Right cardiac atrium (tissue), 5 donors: ENCODE measurements around the gene NOTCH2NLA. TPM values are rescaled to one million over a fixed set of nuclear protein-coding genes. Genes with fewer than 3 reads are reported as not detected.
"Not testable (repeated sequence)": the region's sequence is repeated elsewhere in the genome, so short reads cannot be mapped to it uniquely, and the experiment has no call there.

ENCODE experiments used
- ATAC-seq, 2 donors: fragments of 200-7000 bp; cut with Tn5 transposase; one replicate each; pipeline versions ENCODE4 v1.8.0 to v1.9.1; 2020; ENCODE audit warnings: moderate library complexity in 2 of 2, mild to moderate bottlenecking in 1 of 2
- DNase-seq, 3 donors: peaks; one replicate each; pipeline ENCODE4 v3.0.0-alpha.2; 2020
- H3K27ac ChIP-seq: one replicate; pipeline ENCODE4 v1.5.1; 2013; ENCODE audit warnings: mild to moderate bottlenecking, low read length, control low read depth, moderate library complexity
- H3K27me3 ChIP-seq: one replicate; pipeline ENCODE4 v1.6.1; 2013; ENCODE audit not compliant: control insufficient read depth, insufficient read depth
- H3K4me1 ChIP-seq: one replicate; pipeline ENCODE4 v1.6.1; 2013; ENCODE audit warnings: low read length; ENCODE audit not compliant: control insufficient read depth, insufficient read depth
- H3K4me3 ChIP-seq: one replicate; pipeline ENCODE4 v1.5.1; 2013; ENCODE audit warnings: low read length, control low read depth
- H3K9me3 ChIP-seq: one replicate; pipeline ENCODE4 v1.6.1; 2013; ENCODE audit warnings: low read length; ENCODE audit not compliant: control insufficient read depth
- WGBS: extraction: QIAGEN DNeasy Blood & Tissue Kit; methylation state at CpG from one replicate; pipeline ENCODE4 v1.1.7; 2013; 5-methylcytosine and 5-hydroxymethylcytosine counted together
- intact Hi-C, 4 donors: fragments of 100-400 bp; cut with DNase I; formaldehyde crosslinking; loops; one replicate each; pipeline versions ENCODE4 v1.11.0 to v1.14.0; 2022 to 2023
- long read RNA-seq, 4 donors: library from polyadenylated mRNA; unstranded; transcript quantifications; one replicate each; pipeline ENCODE4 v2.0.0, GENCODE V29; 2020 to 2021
- polyA plus RNA-seq: library from polyadenylated mRNA; stranded (reverse); fragments of 200-250 nt; gene quantifications from one replicate; pipeline ENCODE4 v1.2.3, GENCODE V29; 2013
- total RNA-seq, 4 donors: library from RNA; stranded (reverse); fragmentation: NEBNext Ultra II Directional; extraction: Animal tissue kit (Norgen Biotek cat#: 25700); gene quantifications; one replicate each; pipeline ENCODE4 v1.2.1, GENCODE V29; 2021
- donor health status: healthy with polysubstance abuse.
- donor health status: DM: no; HTN: yes; CAD: no.
- donor health status: DM: no; HTN: no; CAD: no.
- donor health status: DM: no; HTN: yes; CAD: no; lungs with severe emphysema.
- donor health status: DM: yes; HTN: yes; CAD: no.

NOTCH2NLA gene
- 10 to 100 TPM; 11.6 to 19.8 (median 14.1) TPM for total RNA-seq
- polyA plus RNA-seq, result 12.7 TPM
- long read RNA-seq, donor 1, transcript NOTCH2NLA-201 (5 exons, 1,874 nt), result major isoform, 8 of 10 reads
- long read RNA-seq, donor 1, partial matches to known transcripts, result 0 of 10 reads
- long read RNA-seq, donor 1, other reads (novel, unspliced or antisense), result 2 of 10 reads
- long read RNA-seq, donor 2, partial matches to known transcripts, result 0 of 4 reads
- long read RNA-seq, donor 2, other reads (novel, unspliced or antisense), result 0 of 4 reads
- long read RNA-seq, donor 3, transcript NOTCH2NLA-201 (5 exons, 1,874 nt), result major isoform, 13 of 15 reads
- long read RNA-seq, donor 3, partial matches to known transcripts, result 0 of 15 reads
- long read RNA-seq, donor 3, other reads (novel, unspliced or antisense), result 2 of 15 reads
- long read RNA-seq, donor 4, transcript NOTCH2NLA-201 (5 exons, 1,874 nt), result major isoform, 10 of 10 reads
- long read RNA-seq, donor 4, partial matches to known transcripts, result 0 of 10 reads
- long read RNA-seq, donor 4, other reads (novel, unspliced or antisense), result 0 of 10 reads

GRCh38 chr1:146228710-146229477, at the start of gene NOTCH2NLA:
Gene NOTCH2NLA (minus strand): TSS chr1:146229021. CDS start chr1:146189337, 39,684 bp downstream.
- DNase-seq (peak; percentile 39 to 73 (median 58)), ATAC-seq (peak; percentile 40 to 75)
- WGBS, result 1% methylated on average over 25 of the region's 72 CpGs
- H3K9me3 ChIP-seq, H3K27me3 ChIP-seq, intact Hi-C loops, H3K4me1 ChIP-seq: not testable (repeated sequence)
- Histone ChIP-seq H3K4me3 (peak within 1 kb of the TSS; percentile 50), H3K27ac (peak within 1 kb of the TSS; percentile 52)

GRCh38 chr1:146278346-146278745, 49.5 kb upstream of the NOTCH2NLA start:
- H3K4me3 ChIP-seq, H3K27me3 ChIP-seq, DNase-seq, H3K4me1 ChIP-seq, H3K9me3 ChIP-seq, H3K27ac ChIP-seq, intact Hi-C loops: not testable (repeated sequence)
- peak; percentile 11 to 51 for ATAC-seq
- WGBS, result no CpG with 5 or more reads among the region's 3 CpGs

GRCh38 chr1:146277087-146277486, 48.3 kb upstream of the NOTCH2NLA start:
- DNase-seq, H3K4me1 ChIP-seq, H3K9me3 ChIP-seq, H3K27me3 ChIP-seq, ATAC-seq, H3K27ac ChIP-seq, H3K4me3 ChIP-seq, intact Hi-C loops: not testable (repeated sequence)
- WGBS, result no CpG with 5 or more reads among the region's 2 CpGs

- H3K9me3 ChIP-seq, ATAC-seq, DNase-seq, H3K4me1 ChIP-seq, H3K27ac ChIP-seq, H3K27me3 ChIP-seq, intact Hi-C loops, H3K4me3 ChIP-seq: not testable (repeated sequence)
- no CpG with 5 or more reads among the region's 3 CpGs for WGBS
Observed at GRCh38 chr1:146274083-146274482, 45.3 kb upstream of the NOTCH2NLA start.

GRCh38 chr1:146273194-146273593, 44.4 kb upstream of the NOTCH2NLA start:
- ATAC-seq, intact Hi-C loops: not testable (repeated sequence)
- no CpG with 5 or more reads among the region's 5 CpGs for WGBS

GRCh38 chr1:146272734-146273133, 43.9 kb upstream of the NOTCH2NLA start:
- H3K9me3 ChIP-seq, H3K27me3 ChIP-seq, H3K27ac ChIP-seq, H3K4me1 ChIP-seq, DNase-seq, ATAC-seq, H3K4me3 ChIP-seq, intact Hi-C loops: not testable (repeated sequence)
- no CpG with 5 or more reads among the region's 3 CpGs for WGBS

More at GRCh38 chr1:146273194-146273593, 44.4 kb upstream of the NOTCH2NLA start:
- not testable (repeated sequence) for H3K27me3 ChIP-seq, H3K4me1 ChIP-seq, H3K27ac ChIP-seq, H3K9me3 ChIP-seq, H3K4me3 ChIP-seq, DNase-seq

- H3K27me3 ChIP-seq, H3K9me3 ChIP-seq, H3K4me3 ChIP-seq, ATAC-seq, intact Hi-C loops, DNase-seq, H3K27ac ChIP-seq, H3K4me1 ChIP-seq: not testable (repeated sequence)
- WGBS, result no CpG with 5 or more reads among the region's 2 CpGs
Observed at GRCh38 chr1:146271977-146272376, 43.2 kb upstream of the NOTCH2NLA start.

GRCh38 chr1:146270129-146270528, 41.3 kb upstream of the NOTCH2NLA start:
- H3K27me3 ChIP-seq, H3K27ac ChIP-seq, H3K4me1 ChIP-seq, DNase-seq, H3K9me3 ChIP-seq, H3K4me3 ChIP-seq, intact Hi-C loops, ATAC-seq: not testable (repeated sequence)
- WGBS, result no CpG with 5 or more reads among the region's 9 CpGs

GRCh38 chr1:146266179-146266748, 37.4 kb upstream of the NOTCH2NLA start:
- WGBS, result no CpG with 5 or more reads among the region's 2 CpGs
- H3K9me3 ChIP-seq, DNase-seq, H3K4me3 ChIP-seq, H3K27ac ChIP-seq, intact Hi-C loops, H3K4me1 ChIP-seq, ATAC-seq, H3K27me3 ChIP-seq: not testable (repeated sequence)

- H3K4me3 ChIP-seq, intact Hi-C loops, H3K27ac ChIP-seq, DNase-seq, H3K9me3 ChIP-seq, H3K4me1 ChIP-seq, H3K27me3 ChIP-seq: not testable (repeated sequence)
- WGBS, result no CpG with 5 or more reads among the region's 3 CpGs
- ATAC-seq, result peak in 1 of 2 donors; percentile 26
Observed at GRCh38 chr1:146264761-146265160, 35.9 kb upstream of the NOTCH2NLA start.
